ENCODE measurements around the gene THAP5. TPM values are rescaled to one million over a fixed set of nuclear protein-coding genes. Genes with fewer than 3 reads are reported as not detected.

Gene THAP5, protein sequence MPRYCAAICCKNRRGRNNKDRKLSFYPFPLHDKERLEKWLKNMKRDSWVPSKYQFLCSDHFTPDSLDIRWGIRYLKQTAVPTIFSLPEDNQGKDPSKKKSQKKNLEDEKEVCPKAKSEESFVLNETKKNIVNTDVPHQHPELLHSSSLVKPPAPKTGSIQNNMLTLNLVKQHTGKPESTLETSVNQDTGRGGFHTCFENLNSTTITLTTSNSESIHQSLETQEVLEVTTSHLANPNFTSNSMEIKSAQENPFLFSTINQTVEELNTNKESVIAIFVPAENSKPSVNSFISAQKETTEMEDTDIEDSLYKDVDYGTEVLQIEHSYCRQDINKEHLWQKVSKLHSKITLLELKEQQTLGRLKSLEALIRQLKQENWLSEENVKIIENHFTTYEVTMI
- total RNA-seq (10 to 100 TPM; 23.9 to 41.3 TPM), polyA plus RNA-seq (10 to 100 TPM in 1 of 2 donors, 1 to 10 TPM in 1; 8.5 to 10.4 TPM)
- long read RNA-seq, donor 1, transcript THAP5-207 (2 exons, 1,051 nt): minor isoform, 5 of 19 reads
- long read RNA-seq, donor 1, transcript THAP5-203 (3 exons, 3,306 nt): major isoform, 9 of 19 reads
- long read RNA-seq, donor 1, partial matches to known transcripts: 0 of 19 reads
- long read RNA-seq, donor 1, other reads (novel, unspliced or antisense): 0 of 19 reads
- long read RNA-seq, donor 2, transcript THAP5-203 (3 exons, 3,306 nt): major isoform, 6 of 12 reads
- long read RNA-seq, donor 2, partial matches to known transcripts: 0 of 12 reads
- long read RNA-seq, donor 2, other reads (novel, unspliced or antisense): 0 of 12 reads
- long read RNA-seq, donor 3, transcript THAP5-203 (3 exons, 3,306 nt): major isoform, 5 of 7 reads
- long read RNA-seq, donor 3, partial matches to known transcripts: 0 of 7 reads
- long read RNA-seq, donor 3, other reads (novel, unspliced or antisense): 0 of 7 reads
- long read RNA-seq, donor 4, transcript THAP5-203 (3 exons, 3,306 nt): major isoform, 7 of 10 reads
- long read RNA-seq, donor 4, partial matches to known transcripts: 0 of 10 reads
- long read RNA-seq, donor 4, other reads (novel, unspliced or antisense): 0 of 10 reads
- long read RNA-seq, donor 5, transcript THAP5-203 (3 exons, 3,306 nt): major isoform, 5 of 13 reads
- long read RNA-seq, donor 5, partial matches to known transcripts: 0 of 13 reads
- long read RNA-seq, donor 5, other reads (novel, unspliced or antisense): 0 of 13 reads

- TF ChIP-seq, protein P1, sequence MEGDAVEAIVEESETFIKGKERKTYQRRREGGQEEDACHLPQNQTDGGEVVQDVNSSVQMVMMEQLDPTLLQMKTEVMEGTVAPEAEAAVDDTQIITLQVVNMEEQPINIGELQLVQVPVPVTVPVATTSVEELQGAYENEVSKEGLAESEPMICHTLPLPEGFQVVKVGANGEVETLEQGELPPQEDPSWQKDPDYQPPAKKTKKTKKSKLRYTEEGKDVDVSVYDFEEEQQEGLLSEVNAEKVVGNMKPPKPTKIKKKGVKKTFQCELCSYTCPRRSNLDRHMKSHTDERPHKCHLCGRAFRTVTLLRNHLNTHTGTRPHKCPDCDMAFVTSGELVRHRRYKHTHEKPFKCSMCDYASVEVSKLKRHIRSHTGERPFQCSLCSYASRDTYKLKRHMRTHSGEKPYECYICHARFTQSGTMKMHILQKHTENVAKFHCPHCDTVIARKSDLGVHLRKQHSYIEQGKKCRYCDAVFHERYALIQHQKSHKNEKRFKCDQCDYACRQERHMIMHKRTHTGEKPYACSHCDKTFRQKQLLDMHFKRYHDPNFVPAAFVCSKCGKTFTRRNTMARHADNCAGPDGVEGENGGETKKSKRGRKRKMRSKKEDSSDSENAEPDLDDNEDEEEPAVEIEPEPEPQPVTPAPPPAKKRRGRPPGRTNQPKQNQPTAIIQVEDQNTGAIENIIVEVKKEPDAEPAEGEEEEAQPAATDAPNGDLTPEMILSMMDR (IDR thresholded peaks at IDR 0.05; ENCODE audit: control extremely low read depth, extremely low read depth): no peak
- Histone ChIP-seq H3K4me1 (ENCODE audit: control insufficient read depth in 5 of 5, insufficient read depth in 5 of 5, low read length in 5 of 5) (peaks cover 0 to 20% (median 2%) of the 10 kb centered on the region in 5 donors), H3K27me3 (ENCODE audit: control insufficient read depth in 3 of 3, insufficient read depth in 3 of 3, low read length in 2 of 3) (no peaks in the 10 kb centered on the region), H3K36me3 (ENCODE audit: control insufficient read depth in 4 of 4, insufficient read depth in 4 of 4, low read length in 4 of 4) (peaks cover 0 to 9% (median 5%) of the 10 kb centered on the region in 4 donors), H3K9ac (ENCODE audit: insufficient read depth in 1 of 2, low read length in 2 of 2) (peak within 1 kb of the TSS; percentile 93 to 98), H3K9me3 (ENCODE audit: control insufficient read depth in 4 of 4, insufficient read depth in 3 of 4, low read length in 3 of 4) (no peaks in the 10 kb centered on the region), H3K4me3 (peak within 1 kb of the TSS; percentile 91), H3K27ac (ENCODE audit: low read depth in 1 of 2, low read length in 1 of 2) (peak within 1 kb of the TSS; percentile 93 to 98)
- WGBS, 2 donors: 0% methylated on average over 60 to 65 of the region's 65 CpGs
- ATAC-seq (ENCODE audit: insufficient read depth, low FRiP score): peak; percentile 95
- DNase-seq: peak; percentile 99 to 100 (median 99)
Measured at GRCh38 chr7:108569381-108570145, at the start of gene THAP5, which contains the start of gene DNAJB9. TSS of gene THAP5 (minus strand) at chr7:108569706. CDS start at chr7:108569569, 137 bp downstream. TSS of gene DNAJB9 (plus strand) at chr7:108569874. CDS start at chr7:108571727, 1,853 bp downstream.

DNA sequence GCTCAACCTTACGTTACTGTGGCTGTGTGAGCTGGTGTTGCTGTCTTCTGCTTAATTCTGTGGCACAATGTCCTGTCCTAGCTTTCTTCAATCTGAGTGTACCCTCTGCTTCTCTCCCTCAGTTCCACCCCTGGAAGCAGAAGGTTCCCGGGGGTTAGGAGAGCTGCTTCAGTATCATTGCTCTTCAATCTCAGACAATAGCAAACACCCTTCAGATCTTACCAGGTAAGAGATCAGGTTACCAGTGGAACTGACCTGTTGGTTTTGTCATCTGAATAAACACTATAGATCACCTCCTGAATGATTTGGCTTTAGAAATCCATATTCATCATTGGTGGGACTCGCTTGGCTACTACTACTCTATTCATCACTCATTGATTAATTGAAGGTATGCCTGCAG is 48.5 kb upstream of the THAP5 start:
- no peaks in the 10 kb centered on the region for H3K27me3 ChIP-seq (ENCODE audit: control insufficient read depth in 3 of 3, insufficient read depth in 3 of 3, low read length in 2 of 3)
- TF ChIP-seq, protein P1 (IDR thresholded peaks at IDR 0.05; ENCODE audit: control extremely low read depth, extremely low read depth): no peak
- no peak for ATAC-seq (ENCODE audit: insufficient read depth, low FRiP score)
- H3K4me1 ChIP-seq (ENCODE audit: control insufficient read depth in 5 of 5, insufficient read depth in 5 of 5, low read length in 5 of 5): peaks cover 0 to 8% (median 0%) of the 10 kb centered on the region in 5 donors
- WGBS, 2 donors: 85 to 90% methylated on average over 3 of the region's 3 CpGs
- H3K36me3 ChIP-seq (ENCODE audit: control insufficient read depth in 4 of 4, insufficient read depth in 4 of 4, low read length in 4 of 4): no peaks in the 10 kb centered on the region
- H3K27ac ChIP-seq (ENCODE audit: low read depth in 1 of 2, low read length in 1 of 2): no peak overlapping the region
- no peak for DNase-seq
- H3K9me3 ChIP-seq (ENCODE audit: control insufficient read depth in 4 of 4, insufficient read depth in 3 of 4, low read length in 3 of 4): no peaks in the 10 kb centered on the region
- no peak overlapping the region for H3K9ac ChIP-seq (ENCODE audit: insufficient read depth in 1 of 2, low read length in 2 of 2)
- H3K4me3 ChIP-seq: no peak overlapping the region

- TF ChIP-seq, protein P1 (IDR thresholded peaks at IDR 0.05; ENCODE audit: control extremely low read depth, extremely low read depth): no peak
Measured at GRCh38 chr7:108614896-108615295, 45.4 kb upstream of the THAP5 start.

More at GRCh38 chr7:108614896-108615295, 45.4 kb upstream of the THAP5 start:
- Histone ChIP-seq H3K4me3 (no peak overlapping the region), H3K27ac (ENCODE audit: low read depth in 1 of 2, low read length in 1 of 2) (no peak overlapping the region), H3K27me3 (ENCODE audit: control insufficient read depth in 3 of 3, insufficient read depth in 3 of 3, low read length in 2 of 3) (no peaks in the 10 kb centered on the region), H3K36me3 (ENCODE audit: control insufficient read depth in 4 of 4, insufficient read depth in 4 of 4, low read length in 4 of 4) (no peaks in the 10 kb centered on the region), H3K9me3 (ENCODE audit: control insufficient read depth in 4 of 4, insufficient read depth in 3 of 4, low read length in 3 of 4) (peaks cover 0 to 2% (median 0%) of the 10 kb centered on the region in 4 donors), H3K4me1 (ENCODE audit: control insufficient read depth in 5 of 5, insufficient read depth in 5 of 5, low read length in 5 of 5) (peaks cover 0 to 8% (median 0%) of the 10 kb centered on the region in 5 donors), H3K9ac (ENCODE audit: insufficient read depth in 1 of 2, low read length in 2 of 2) (no peak overlapping the region)
- WGBS, 2 donors: 91 to 95% methylated on average over 3 of the region's 3 CpGs
- DNase-seq: no peak
- no peak for ATAC-seq (ENCODE audit: insufficient read depth, low FRiP score)
